GM04503 (cell line): ENCODE results near the gene CAPN15.
"Not testable (repeated sequence)": the region's sequence is repeated elsewhere in the genome, so short reads cannot be mapped to it uniquely, and the experiment has no call there.

Source experiments
- DNase-seq: peaks from one replicate; pipeline ENCODE4 v3.0.0-alpha.2; 2012; ENCODE audit warnings: low read depth

The CAPN15 gene

DNA sequence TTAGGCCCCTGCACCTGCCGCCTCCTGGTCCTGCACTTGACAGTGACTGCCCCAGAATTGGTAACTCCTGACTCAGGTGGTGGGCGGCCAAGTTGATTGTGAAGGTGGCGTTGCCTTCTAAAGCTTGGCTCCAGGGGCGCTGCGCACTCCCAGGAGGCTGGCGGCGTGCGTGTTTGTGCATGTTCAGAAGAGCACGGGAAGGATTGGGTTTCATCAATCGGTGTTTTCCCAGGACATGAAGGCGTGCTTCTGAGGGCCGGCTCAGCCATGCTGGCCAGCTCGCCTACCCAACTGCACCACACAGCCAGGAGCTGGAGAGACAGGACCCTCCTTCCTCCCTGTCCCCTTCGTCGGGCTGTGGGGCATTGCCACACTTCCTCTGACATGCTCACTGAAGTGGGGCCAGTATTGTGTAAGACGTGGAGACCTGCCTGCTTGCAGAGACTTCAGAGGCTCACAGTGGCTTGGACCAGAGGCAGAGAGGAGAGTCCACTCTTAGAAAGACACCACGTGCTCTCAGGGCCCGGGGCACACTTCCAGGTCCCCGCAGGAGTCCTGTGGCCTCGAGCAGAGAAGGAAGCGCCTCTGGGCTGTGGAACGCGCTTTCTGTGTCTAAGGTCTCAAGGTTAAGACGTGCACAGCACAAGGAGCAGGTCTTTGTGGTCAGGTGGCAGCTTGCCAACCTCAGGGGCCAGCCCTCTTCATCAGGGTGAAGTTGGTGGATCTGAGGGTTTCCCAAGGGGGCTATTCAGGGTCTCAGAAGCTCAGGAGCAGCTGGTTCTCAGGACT lies 65.2 kb downstream of the CAPN15 start:
- no peak for DNase-seq

DNA sequence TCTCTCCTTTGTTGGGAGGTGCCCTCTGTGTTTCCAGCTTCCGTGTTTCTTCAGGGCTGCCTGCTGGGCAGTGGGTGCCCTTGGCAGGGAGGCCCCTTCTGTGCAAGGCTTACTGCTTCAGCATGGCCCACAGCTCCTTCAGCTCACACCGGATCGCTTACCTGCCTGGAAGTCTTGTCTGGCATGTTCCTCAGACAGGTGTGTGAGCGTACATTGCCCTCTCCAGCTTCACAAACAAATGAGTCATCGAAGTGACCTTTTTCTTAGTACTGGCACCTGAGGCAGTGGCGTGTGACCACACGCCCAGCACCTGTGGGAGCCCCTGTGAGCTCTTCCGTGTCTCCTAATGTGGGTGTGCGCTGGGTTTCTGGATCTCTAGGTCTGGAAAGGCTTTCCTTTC lies 65.9 kb downstream of the CAPN15 start:
- no peak for DNase-seq

DNA sequence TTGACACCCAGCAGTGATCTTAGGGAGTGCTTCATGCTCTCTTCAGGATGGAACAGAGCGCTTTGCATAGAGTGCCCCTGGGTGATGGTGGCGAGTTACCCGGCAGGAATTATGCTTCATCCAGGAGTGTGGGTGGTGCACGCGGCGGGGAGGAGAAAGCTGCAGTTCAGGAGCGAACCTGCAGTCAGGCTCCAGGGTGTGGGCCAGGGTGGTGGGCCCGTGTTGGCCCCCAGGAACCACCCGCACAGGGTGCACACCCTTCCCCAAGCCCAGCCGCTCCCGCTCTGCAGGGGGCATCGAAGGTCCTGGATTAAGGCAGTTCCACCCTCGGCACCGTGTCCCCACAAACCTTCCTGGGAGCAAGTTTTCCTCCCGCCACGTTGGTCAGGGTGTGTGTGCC lies 66.3 kb downstream of the CAPN15 start:
- DNase-seq, result no peak

DNA sequence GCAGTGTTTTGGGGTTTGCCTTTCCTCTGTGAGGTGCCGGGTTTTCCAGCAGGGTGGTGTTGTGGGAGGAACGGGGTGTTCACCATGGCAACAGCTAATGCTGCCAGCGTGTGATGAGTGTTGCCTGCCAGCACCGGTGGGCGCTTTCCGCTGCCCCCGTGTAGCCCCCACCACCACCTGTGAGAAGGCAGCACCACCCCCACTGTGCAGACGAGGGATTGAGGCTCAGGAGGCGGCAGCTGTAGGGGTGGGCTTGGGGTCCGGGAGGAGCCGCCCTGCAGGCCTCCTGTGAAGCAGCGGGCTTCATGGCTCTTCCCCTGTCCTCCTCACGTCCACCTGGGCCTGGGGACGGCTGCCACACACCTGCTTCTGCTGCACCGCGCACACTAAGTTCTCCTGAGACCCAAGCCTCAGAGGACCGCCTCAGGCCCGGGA lies 67.6 kb downstream of the CAPN15 start:
- no peak for DNase-seq

DNA sequence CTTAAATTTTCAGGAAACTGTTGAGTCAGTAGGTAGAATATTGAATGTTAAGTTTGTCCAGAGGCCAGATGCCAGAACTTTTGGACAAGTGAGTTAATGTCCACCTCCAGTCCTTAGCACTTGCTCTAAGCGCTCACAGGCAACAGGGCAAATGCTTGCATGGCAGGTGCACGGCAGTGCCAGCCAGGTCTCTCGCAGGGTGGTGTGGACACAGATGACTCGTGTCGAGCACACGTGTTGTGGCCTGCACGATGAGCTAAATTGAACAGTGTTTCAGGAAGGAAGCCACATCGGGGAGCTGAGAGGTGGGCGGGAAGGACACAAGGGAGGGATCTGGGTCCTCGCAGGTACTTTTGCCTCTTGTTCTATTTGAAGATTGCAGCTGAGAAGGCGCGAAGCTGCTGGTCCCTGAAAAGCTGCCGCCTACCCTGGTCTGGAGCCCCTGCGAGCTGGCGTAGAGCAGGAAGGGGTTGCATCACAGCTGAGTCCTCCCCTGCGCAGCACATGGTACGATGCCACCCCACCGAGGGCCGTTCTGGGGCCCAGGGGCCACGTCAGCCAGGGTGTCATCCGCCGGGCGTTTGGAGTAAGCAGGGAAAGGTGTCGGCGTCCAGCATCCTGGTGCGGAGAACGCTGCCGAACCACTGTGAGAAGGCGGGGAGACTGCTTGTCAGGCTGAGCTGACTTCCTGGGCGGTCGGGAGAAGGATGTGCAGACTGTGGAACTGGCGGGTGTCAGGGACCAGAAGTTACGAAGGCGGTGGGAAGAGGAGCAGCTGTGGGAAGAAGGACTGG lies 68.6 kb downstream of the CAPN15 start:
- DNase-seq, result no peak

DNA sequence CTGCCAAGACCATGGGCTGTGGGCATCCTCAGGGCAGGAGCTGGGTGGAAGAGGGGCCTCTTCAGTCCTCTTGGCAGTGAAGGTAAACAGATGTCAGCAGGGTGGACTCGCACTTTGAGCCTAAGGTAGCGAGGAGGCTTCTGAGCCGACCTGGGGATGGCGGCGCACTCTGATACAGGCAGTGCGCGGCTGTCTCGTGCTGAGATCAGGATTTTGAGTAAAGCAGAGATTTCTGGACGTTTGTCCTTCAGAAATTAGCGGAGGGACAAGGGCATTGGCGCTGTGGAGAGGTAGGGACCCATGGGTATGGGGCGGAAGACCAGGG lies 69.2 kb downstream of the CAPN15 start:
- DNase-seq, result no peak

DNA sequence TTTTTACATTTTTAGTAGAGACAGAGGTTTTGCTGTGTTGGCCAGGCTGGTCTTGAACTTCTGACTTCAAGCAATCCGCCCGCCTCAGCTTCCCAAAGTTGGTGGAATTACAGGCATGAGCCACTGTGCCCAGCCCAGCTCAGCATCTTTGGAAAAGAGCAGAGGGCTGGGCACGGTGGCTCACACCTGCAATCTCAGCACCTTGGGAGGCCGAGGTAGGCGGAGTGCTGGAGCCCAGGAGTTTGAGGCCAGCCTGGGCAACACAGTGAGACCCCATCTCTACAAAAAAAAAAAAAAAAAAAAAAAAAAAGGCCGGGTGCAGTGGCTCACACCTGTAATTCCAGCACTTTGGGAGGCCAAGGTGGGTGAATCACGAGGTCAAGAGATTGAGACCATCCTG lies 70.1 kb downstream of the CAPN15 start:
- not testable (repeated sequence) for DNase-seq

DNA sequence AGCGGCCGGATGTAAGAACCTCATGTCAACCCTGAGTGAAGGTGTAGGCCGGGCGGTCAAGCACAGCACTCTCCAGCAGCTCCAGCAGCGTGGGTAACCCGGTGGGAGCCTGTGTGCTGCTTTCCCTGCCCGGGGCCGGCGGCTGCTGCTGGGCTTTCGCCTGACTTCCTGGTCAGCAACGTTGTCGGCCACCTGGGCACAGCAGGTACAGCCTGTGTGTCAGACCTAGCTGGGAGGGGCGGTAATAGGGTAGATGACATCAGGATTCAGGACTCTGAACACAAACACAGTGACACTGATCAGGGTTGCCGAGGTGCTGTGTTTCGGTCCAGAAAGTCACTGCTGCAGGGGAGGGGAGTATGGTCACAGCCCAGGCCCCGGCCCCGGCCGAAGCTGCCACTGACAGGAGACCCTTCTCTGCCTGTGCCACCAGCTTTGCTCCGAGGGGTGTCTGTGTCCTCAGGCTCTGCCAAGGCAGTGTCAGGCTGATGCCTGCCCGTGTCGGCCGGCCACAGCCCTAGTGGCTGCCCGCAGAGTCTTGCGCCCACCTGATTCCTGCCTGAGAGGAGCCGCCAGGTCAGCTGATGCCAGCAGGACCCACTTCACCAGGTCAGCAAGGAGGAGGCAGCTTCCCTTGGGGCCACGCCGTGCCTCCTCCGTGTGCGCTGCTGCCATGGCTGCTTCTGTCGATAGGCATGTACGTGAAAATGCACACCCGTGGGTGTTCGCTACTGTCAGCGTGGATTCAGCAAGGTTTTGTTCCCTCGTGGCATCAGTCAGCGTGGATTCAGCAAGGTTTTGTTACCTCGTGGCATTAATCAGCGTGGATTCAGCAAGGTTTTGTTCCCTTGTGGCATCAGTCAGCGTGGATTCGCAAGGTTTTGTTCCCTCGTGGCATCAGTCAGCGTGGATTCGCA lies 71.6 kb downstream of the CAPN15 start:
- no peak for DNase-seq

DNA sequence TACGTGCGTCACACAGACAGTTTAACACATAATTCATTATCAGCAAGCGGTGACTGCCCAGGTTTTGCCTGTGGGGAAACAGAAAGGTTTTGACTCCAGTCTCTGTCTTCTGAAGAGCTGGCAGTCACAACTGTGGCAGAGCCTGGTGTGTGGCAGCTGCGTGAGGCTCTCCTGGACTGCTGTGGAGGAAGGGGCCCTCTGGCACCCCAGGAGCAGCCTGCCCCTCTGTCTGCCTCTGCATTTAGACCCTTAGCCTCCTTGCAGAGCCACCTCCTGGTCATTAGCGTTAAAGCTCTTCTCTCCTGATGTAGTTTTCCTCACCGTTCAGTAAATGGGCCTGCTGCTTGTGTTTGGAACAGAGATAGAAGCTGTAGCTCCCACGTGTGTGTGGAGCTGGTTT lies 73.3 kb downstream of the CAPN15 start:
- DNase-seq, result no peak

DNA sequence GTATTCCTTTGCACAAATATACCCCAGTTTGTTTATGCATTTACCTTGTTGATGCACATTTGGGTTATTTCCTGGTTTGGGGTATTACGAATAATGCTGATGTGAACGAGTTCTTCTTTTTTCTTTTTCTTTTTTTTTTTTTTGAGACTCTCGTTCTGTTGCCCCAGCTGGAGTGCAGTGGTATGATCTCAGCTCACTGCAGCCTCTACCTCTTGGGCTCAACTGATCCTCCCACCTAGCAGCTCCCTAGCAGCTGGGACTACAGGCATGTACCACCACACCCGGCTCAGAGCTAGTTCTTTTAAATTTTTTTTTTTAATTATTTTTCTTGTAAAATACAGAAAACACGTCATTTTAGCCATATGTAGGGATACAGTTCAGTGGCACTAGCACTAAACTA lies 76.4 kb downstream of the CAPN15 start:
- no peak for DNase-seq
